HepG2 (cell line): ENCODE results near the gene CARMIL3. TPM values are rescaled to one million over a fixed set of nuclear protein-coding genes. Genes with fewer than 3 reads are reported as not detected.

ENCODE experiments used
- DMTF1 ChIP-seq: sonication (generic); formaldehyde crosslinking; IDR thresholded peaks from 2 replicates; pipeline ENCODE4 v1.4.0; 2020; ENCODE audit warnings: mild to moderate bottlenecking, missing genetic modification reagents
- HMGXB3 ChIP-seq: sonication (generic); formaldehyde crosslinking; IDR thresholded peaks from 2 replicates; pipeline ENCODE4 v1.4.0; 2020; ENCODE audit warnings: missing genetic modification reagents, borderline replicate concordance
- SIN3B ChIP-seq: fragments of 150-350 bp; IDR thresholded peaks from 2 replicates; pipeline ENCODE4 v1.6.1; 2014; ENCODE audit warnings: low read length
- SRSF4 ChIP-seq: fragments of 200-400 bp; formaldehyde crosslinking; IDR thresholded peaks from one replicate; pipeline ENCODE4 v1.6.1; 2018; ENCODE audit warnings: mild to moderate bottlenecking, low read depth, low read length, moderate library complexity; ENCODE audit not compliant: poor library complexity, severe bottlenecking
- SRY ChIP-seq: sonication (generic); formaldehyde crosslinking; IDR thresholded peaks from 2 replicates; pipeline ENCODE4 v1.8.0; 2022; ENCODE audit warnings: mild to moderate bottlenecking, missing genetic modification reagents
- SUZ12 ChIP-seq: fragments of 150-350 bp; IDR thresholded peaks from 2 replicates; pipeline ENCODE4 v1.6.1; 2014; ENCODE audit warnings: low read depth, low read length
- TARDBP ChIP-seq: sonication (generic); formaldehyde crosslinking; IDR thresholded peaks from 2 replicates; pipeline ENCODE4 v1.8.0; 2022; ENCODE audit warnings: mild to moderate bottlenecking, missing genetic modification reagents
- TEAD2 ChIP-seq: sonication (generic); formaldehyde crosslinking; IDR thresholded peaks from 2 replicates; pipeline ENCODE4 v1.9.0; 2021; ENCODE audit warnings: missing genetic modification reagents
- TEAD3 ChIP-seq: optimal IDR thresholded peaks from 2 replicates; pipeline ENCODE3; 2016; ENCODE audit warnings: borderline replicate concordance
- ZBTB7B ChIP-seq: sonication (generic); formaldehyde crosslinking; IDR thresholded peaks from 2 replicates; pipeline ENCODE4 v1.4.0; 2020; ENCODE audit warnings: missing genetic modification reagents
- ZFP41 ChIP-seq: sonication (generic); formaldehyde crosslinking; IDR thresholded peaks from 2 replicates; pipeline ENCODE4 v1.4.0; 2020; ENCODE audit warnings: mild to moderate bottlenecking, missing genetic modification reagents, borderline replicate concordance
- ZKSCAN1 ChIP-seq: fragments of 150-350 bp; IDR thresholded peaks from 2 replicates; pipeline ENCODE4 v1.6.1; 2014; ENCODE audit warnings: low read length
- ZNF101 ChIP-seq: sonication (generic); formaldehyde crosslinking; IDR thresholded peaks from 2 replicates; pipeline ENCODE4 v1.4.0; 2020; ENCODE audit warnings: mild to moderate bottlenecking, low read depth, missing genetic modification reagents, borderline replicate concordance
- ZNF451 ChIP-seq: sonication (generic); formaldehyde crosslinking; IDR thresholded peaks from 2 replicates; pipeline ENCODE4 v1.5.0; 2020; ENCODE audit warnings: mild to moderate bottlenecking, missing genetic modification reagents
- ZNF674 ChIP-seq: sonication (generic); formaldehyde crosslinking; IDR thresholded peaks from 2 replicates; pipeline ENCODE4 v1.5.0; 2020; ENCODE audit warnings: low read depth, mild to moderate bottlenecking, missing genetic modification reagents
- ZNF749 ChIP-seq: sonication (generic); formaldehyde crosslinking; IDR thresholded peaks from 2 replicates; pipeline ENCODE4 v1.8.0; 2022; ENCODE audit warnings: mild to moderate bottlenecking, missing genetic modification reagents, moderate library complexity, borderline replicate concordance
- polyA plus RNA-seq, 8 experiments: library from polyadenylated mRNA; depleted of rRNA in 3 of 8; stranded (reverse) in 7 of 8; unstranded in 1 of 8; fragments of >200 nt; fragmentation: Illumina TruSeq in 4 of 8; extraction: Trizol in 4 of 8; gene quantifications; 2 replicates each; pipeline versions ENCODE4 v1.2.1 to v1.2.3, GENCODE V29; 2011 to 2016; ENCODE audit warnings: low read depth in 4 of 8, missing spikeins in 1 of 8, mixed read lengths in 1 of 8; ENCODE audit not compliant: insufficient read depth in 1 of 8
- total RNA-seq, 5 experiments: library from RNA; depleted of rRNA; stranded (reverse); fragments of >200 nt; fragmentation: Illumina TruSeq; extraction: Trizol; gene quantifications; 2 replicates each; pipeline ENCODE4 v1.2.3, GENCODE V29; 2016; ENCODE audit warnings: low read depth in 1 of 5
- TF ChIP-seq, protein P1 (sequence below): sonication (generic); formaldehyde crosslinking; IDR thresholded peaks from 2 replicates; pipeline ENCODE4 v1.5.0; 2020; ENCODE audit warnings: mild to moderate bottlenecking, missing genetic modification reagents, borderline replicate concordance
- TF ChIP-seq, protein P2 (sequence below): sonication (generic); formaldehyde crosslinking; IDR thresholded peaks from 2 replicates; pipeline ENCODE4 v1.5.1; 2020; ENCODE audit warnings: mild to moderate bottlenecking, missing genetic modification reagents

The CARMIL3 gene
- total and polyA plus RNA-seq, 2 of the 13 experiments (the other 11 are each of a cell fraction or from before 2014, with no cell fraction given): 0.27 to 0.55 TPM

DNA sequence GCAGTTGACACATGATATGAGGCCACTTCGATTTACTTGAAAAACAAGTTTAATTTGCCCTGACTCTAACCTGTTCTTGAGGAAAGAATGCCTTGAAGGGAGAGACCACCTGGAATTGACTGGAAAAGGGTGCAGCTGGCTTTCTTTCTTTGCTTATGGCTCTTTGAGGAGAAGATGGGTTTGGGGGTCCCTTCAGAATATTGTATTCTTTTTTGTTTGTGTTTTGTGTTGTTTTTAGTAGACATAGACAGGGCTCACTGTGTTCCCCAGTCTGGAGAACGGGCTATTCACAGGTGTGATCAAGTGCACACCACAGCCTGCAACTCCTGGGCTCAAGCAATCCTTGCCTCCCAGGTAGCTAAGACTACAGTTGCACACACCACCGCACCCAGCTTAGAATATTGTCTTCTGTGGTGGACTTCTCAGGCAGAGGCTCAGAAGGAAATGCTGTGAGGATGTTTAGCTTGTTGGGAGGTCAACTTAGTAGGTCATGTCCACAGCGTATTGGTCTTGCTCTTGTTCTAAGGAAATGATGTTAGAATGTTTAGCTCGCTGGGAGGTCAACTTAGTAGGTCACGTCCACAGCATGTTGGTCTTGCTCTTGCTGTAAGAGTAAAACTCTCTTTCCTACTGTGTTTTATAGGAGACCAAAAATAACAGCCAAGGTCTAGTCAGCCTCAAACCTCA is 64.5 kb downstream of the CARMIL3 start (continued):
- TF ChIP-seq ZFP41 (CRISPR knock-in tag): peak; percentile 36; the same call in 1 of the 2 replicates
- TF ChIP-seq ZNF749 (CRISPR knock-in tag): 0 out of 2 replicates have a peak, but pooled peaks have one; percentile 18
- no peak for TF ChIP-seq SUZ12
- no peak for TF ChIP-seq ZBTB7B (CRISPR knock-in tag)
- no peak for TF ChIP-seq SRY (CRISPR knock-in tag)
- no peak for TF ChIP-seq TEAD2 (CRISPR knock-in tag)
- TF ChIP-seq ZKSCAN1: no peak
- TF ChIP-seq ZNF101 (CRISPR knock-in tag): no peak
- TF ChIP-seq SIN3B: no peak
- TF ChIP-seq, protein P1, sequence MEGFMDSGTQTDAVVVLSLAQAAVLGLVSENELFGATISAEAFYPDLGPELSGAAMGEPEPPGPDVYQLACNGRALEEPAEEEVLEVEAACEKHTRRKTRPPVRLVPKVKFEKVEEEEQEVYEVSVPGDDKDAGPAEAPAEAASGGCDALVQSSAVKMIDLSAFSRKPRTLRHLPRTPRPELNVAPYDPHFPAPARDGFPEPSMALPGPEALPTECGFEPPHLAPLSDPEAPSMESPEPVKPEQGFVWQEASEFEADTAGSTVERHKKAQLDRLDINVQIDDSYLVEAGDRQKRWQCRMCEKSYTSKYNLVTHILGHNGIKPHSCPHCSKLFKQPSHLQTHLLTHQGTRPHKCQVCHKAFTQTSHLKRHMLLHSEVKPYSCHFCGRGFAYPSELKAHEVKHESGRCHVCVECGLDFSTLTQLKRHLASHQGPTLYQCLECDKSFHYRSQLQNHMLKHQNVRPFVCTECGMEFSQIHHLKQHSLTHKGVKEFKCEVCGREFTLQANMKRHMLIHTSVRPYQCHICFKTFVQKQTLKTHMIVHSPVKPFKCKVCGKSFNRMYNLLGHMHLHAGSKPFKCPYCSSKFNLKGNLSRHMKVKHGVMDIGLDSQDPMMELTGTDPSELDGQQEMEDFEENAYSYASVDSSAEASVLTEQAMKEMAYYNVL (CRISPR knock-in tag): no peak
- TF ChIP-seq TEAD3: no peak
- TF ChIP-seq, protein P2, sequence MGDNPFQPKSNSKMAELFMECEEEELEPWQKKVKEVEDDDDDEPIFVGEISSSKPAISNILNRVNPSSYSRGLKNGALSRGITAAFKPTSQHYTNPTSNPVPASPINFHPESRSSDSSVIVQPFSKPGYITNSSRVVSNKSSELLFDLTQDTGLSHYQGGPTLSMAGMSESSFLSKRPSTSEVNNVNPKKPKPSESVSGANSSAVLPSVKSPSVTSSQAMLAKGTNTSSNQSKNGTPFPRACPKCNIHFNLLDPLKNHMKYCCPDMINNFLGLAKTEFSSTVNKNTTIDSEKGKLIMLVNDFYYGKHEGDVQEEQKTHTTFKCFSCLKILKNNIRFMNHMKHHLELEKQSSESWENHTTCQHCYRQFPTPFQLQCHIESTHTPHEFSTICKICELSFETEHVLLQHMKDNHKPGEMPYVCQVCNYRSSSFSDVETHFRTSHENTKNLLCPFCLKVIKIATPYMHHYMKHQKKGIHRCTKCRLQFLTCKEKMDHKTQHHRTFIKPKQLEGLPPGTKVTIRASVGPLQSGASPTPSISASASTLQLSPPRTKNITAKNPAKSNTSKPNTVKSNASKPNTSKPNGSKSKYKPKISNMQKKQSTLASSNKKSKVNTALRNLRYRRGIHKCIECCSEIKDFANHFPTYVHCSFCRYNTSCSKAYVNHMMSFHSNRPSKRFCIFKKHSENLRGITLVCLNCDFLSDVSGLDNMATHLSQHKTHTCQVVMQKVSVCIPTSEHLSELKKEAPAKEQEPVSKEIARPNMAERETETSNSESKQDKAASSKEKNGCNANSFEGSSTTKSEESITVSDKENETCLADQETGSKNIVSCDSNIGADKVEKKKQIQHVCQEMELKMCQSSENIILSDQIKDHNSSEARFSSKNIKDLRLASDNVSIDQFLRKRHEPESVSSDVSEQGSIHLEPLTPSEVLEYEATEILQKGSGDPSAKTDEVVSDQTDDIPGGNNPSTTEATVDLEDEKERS: 0 out of 2 replicates have a peak, but pooled peaks have one; percentile 39
- TF ChIP-seq ZNF674 (CRISPR knock-in tag): no peak
- TF ChIP-seq TARDBP (CRISPR knock-in tag): peak; percentile 24; the same call in 1 of the 2 replicates
- no peak for TF ChIP-seq ZNF451 (CRISPR knock-in tag)
- no peak for TF ChIP-seq SRSF4
- no peak for TF ChIP-seq DMTF1 (CRISPR knock-in tag)
- TF ChIP-seq HMGXB3 (CRISPR knock-in tag): no peak
